Neural crest cell (in vitro differentiated cells): Measurements from ENCODE around the gene FOXD2. TPM values are rescaled to one million over a fixed set of nuclear protein-coding genes. Genes with fewer than 3 reads are reported as not detected.

ENCODE experiments used
- DNase-seq: peaks from one replicate; pipeline ENCODE4 v3.0.0; 2021; ENCODE audit warnings: low read depth, mixed read lengths, low spot score
- H3K27ac Mint-ChIP-seq: one replicate; pipeline ENCODE4 v1.8.0; 2021; ENCODE audit warnings: mild to moderate bottlenecking, mixed read lengths; ENCODE audit not compliant: unreplicated experiment
- H3K27me3 Mint-ChIP-seq: 2 replicates; pipeline ENCODE4 v1.8.0; 2021; ENCODE audit warnings: low read depth, mild to moderate bottlenecking, mixed read lengths
- H3K36me3 Mint-ChIP-seq: 2 replicates; pipeline ENCODE4 v1.8.0; 2021; ENCODE audit warnings: low read depth, mild to moderate bottlenecking, mixed read lengths
- H3K4me1 Mint-ChIP-seq: 2 replicates; pipeline ENCODE4 v1.8.0; 2021; ENCODE audit warnings: mixed read lengths
- H3K4me3 Mint-ChIP-seq: one replicate; pipeline ENCODE4 v1.8.0; 2021; ENCODE audit warnings: mild to moderate bottlenecking, mixed read lengths
- H3K9me3 Mint-ChIP-seq: 2 replicates; pipeline ENCODE4 v1.8.0; 2021; ENCODE audit warnings: mixed read lengths
- total RNA-seq: library from RNA; stranded (reverse); gene quantifications from 2 replicates; pipeline ENCODE4 v1.2.1, GENCODE V29; 2021
- TF ChIP-seq, protein P1 (sequence below): fragments of 200-600 bp; sonication (generic); conservative IDR thresholded peaks from 2 replicates; pipeline ENCODE4 v1.5.0; 2021; ENCODE audit warnings: antibody characterized with exemption, mild to moderate bottlenecking

Gene FOXD2
- total RNA-seq, 1 donor from 2014 or later: 17.3 TPM

GRCh38 chr1:47481936-47482335 lies 44.1 kb downstream of the FOXD2 start:
- DNase-seq: no peak
- H3K27ac Mint-ChIP-seq: no peak overlapping the region
- TF ChIP-seq, protein P1, sequence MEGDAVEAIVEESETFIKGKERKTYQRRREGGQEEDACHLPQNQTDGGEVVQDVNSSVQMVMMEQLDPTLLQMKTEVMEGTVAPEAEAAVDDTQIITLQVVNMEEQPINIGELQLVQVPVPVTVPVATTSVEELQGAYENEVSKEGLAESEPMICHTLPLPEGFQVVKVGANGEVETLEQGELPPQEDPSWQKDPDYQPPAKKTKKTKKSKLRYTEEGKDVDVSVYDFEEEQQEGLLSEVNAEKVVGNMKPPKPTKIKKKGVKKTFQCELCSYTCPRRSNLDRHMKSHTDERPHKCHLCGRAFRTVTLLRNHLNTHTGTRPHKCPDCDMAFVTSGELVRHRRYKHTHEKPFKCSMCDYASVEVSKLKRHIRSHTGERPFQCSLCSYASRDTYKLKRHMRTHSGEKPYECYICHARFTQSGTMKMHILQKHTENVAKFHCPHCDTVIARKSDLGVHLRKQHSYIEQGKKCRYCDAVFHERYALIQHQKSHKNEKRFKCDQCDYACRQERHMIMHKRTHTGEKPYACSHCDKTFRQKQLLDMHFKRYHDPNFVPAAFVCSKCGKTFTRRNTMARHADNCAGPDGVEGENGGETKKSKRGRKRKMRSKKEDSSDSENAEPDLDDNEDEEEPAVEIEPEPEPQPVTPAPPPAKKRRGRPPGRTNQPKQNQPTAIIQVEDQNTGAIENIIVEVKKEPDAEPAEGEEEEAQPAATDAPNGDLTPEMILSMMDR: no peak
- H3K4me3 Mint-ChIP-seq: no peak overlapping the region
- no peaks in the 10 kb centered on the region for H3K36me3 Mint-ChIP-seq
- no peaks in the 10 kb centered on the region for H3K9me3 Mint-ChIP-seq
- no peaks in the 10 kb centered on the region for H3K4me1 Mint-ChIP-seq
- H3K27me3 Mint-ChIP-seq: peaks cover 22% of the 10 kb centered on the region

DNA sequence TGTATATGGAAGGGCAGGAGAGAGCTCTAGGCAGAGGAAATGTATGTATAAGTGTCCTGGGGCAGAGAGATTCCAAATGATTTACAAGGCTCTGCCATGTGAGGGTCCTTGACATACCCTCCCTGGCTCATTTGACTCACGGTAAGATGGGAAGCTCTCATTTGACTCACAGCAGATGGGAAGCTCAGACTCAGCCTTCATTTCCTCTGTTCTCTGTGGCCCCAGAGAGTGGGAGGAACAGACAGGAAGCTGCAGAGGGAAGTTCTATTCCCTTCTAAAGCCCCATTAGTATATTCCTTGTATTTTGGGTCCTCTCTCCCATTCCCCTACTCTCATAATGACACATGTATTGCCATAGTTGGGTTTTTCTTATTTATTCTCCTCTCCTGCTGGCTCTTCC lies 44.9 kb downstream of the FOXD2 start:
- no peaks in the 10 kb centered on the region for H3K9me3 Mint-ChIP-seq
- no peak overlapping the region for H3K27ac Mint-ChIP-seq
- DNase-seq: no peak
- no peaks in the 10 kb centered on the region for H3K36me3 Mint-ChIP-seq
- H3K4me1 Mint-ChIP-seq: no peaks in the 10 kb centered on the region
- TF ChIP-seq, protein P1: no peak
- peaks cover 22% of the 10 kb centered on the region for H3K27me3 Mint-ChIP-seq
- H3K4me3 Mint-ChIP-seq: no peak overlapping the region

- no peaks in the 10 kb centered on the region for H3K4me1 Mint-ChIP-seq
- H3K4me3 Mint-ChIP-seq: no peak overlapping the region
- H3K27ac Mint-ChIP-seq: no peak overlapping the region
- H3K9me3 Mint-ChIP-seq: no peaks in the 10 kb centered on the region
- H3K36me3 Mint-ChIP-seq: no peaks in the 10 kb centered on the region
- no peak for DNase-seq
- peaks cover 14% of the 10 kb centered on the region for H3K27me3 Mint-ChIP-seq
- TF ChIP-seq, protein P1: no peak
These were observed 45.8 kb downstream of the FOXD2 start for GRCh38 chr1:47483651-47484050.

DNA sequence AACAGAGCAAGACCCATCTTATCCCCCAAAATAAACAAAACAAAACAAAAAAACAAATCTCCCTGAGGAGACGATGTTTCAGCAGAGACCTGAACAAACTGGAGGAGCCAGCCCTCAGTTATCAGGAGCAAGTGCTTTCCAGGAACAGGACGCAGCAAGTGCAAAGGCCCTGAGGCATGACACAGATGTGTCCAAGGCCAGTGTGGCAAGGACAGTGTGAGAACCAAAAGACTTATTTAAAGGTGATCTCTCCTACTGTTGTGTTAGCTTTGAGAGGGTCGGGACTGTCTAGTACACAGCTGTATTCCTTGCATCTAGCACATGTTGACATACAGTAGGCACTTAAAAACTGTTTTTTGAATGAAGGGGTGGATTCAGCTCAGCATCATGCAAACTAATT lies 48.0 kb downstream of the FOXD2 start:
- Mint-ChIP-seq H3K27ac (no peak overlapping the region), H3K9me3 (no peaks in the 10 kb centered on the region), H3K36me3 (no peaks in the 10 kb centered on the region), H3K4me1 (no peaks in the 10 kb centered on the region), H3K4me3 (no peak overlapping the region), H3K27me3 (peaks cover 8% of the 10 kb centered on the region)
- TF ChIP-seq, protein P1: no peak
- DNase-seq: no peak

DNA sequence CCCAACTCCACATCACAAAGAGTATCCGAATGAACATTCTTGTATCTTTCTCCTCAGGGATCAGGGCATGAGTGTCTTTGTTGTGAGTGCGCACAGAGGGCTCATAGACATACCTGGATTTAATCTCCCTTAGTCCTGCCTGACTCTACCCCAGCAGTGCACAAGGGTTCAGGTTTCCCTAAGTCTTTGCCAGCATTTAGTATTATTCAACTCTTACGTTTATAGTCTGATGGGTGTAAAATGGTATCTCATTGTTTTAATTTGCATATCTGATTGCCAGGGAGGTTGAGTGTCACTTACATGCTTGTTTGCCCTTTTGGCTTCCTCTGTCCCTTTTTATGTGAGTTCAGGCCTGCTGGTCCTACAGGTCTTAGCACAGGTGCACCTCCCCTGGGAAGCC lies 49.5 kb downstream of the FOXD2 start:
- Mint-ChIP-seq H3K4me3 (no peak overlapping the region), H3K27ac (no peak overlapping the region), H3K4me1 (no peaks in the 10 kb centered on the region), H3K27me3 (peaks cover 8% of the 10 kb centered on the region), H3K9me3 (no peaks in the 10 kb centered on the region), H3K36me3 (no peaks in the 10 kb centered on the region)
- no peak for DNase-seq
- TF ChIP-seq, protein P1: no peak
